ENCODE results near the gene LMAN2. TPM values are rescaled to one million over a fixed set of nuclear protein-coding genes. Genes with fewer than 3 reads are reported as not detected.

The LMAN2 gene
- polyA plus RNA-seq, 3 donors: 148 to 275 (median 259) TPM

DNA sequence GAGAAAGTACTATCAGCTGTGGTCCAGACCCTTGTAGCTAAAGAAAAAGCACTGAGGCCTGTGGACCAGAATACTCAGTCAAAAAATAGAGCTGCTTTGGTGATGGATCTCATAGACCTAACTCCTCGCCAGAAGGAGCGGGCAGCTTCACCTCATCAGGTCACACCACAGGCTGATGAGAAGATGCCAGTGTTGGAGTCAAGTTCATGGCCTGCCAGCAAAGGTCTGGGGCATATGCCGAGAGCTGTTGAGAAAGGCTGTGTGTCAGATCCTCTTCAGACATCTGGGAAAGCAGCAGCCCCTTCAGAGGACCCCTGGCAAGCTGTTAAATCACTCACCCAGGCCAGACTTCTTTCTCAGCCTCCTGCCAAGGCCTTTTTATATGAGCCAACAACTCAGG is 56.8 kb downstream of the LMAN2 start:
- Histone ChIP-seq H4K20me1 (ENCODE audit: insufficient read depth, low read length) (peaks cover 11% of the 10 kb centered on the region), H3K36me3 (replicated peaks in 1 of 2; ENCODE audit: control insufficient read depth in 1 of 2, insufficient read depth in 2 of 2, low read length in 2 of 2) (peaks cover 43 to 69% of the 10 kb centered on the region in 2 donors), H3K27ac (ENCODE audit: low read depth in 1 of 2, low read length in 2 of 2) (peak overlapping the region in 1 of 2 donors; percentile 65), H3K9me3 (replicated peaks in 1 of 2; ENCODE audit: control insufficient read depth in 1 of 2, insufficient read depth in 1 of 2, low read length in 2 of 2) (no peaks in the 10 kb centered on the region), H2AFZ (ENCODE audit: insufficient read depth, low read depth, low read length, poor library complexity, severe bottlenecking) (no peak overlapping the region), H3K79me2 (ENCODE audit: insufficient read depth, low read length) (peaks cover 15% of the 10 kb centered on the region), H3K4me1 (ENCODE audit: control insufficient read depth in 1 of 2, insufficient read depth in 2 of 2, low read length in 2 of 2) (peaks cover 48% of the 10 kb centered on the region in 2 donors), H3K9ac (ENCODE audit: insufficient read depth, low read length, poor library complexity, severe bottlenecking) (no peak overlapping the region), H3K4me3 (replicated peaks in 1 of 3; ENCODE audit: low read depth in 2 of 3, low read length in 3 of 3) (no peak overlapping the region), H3K27me3 (ENCODE audit: control insufficient read depth in 2 of 2, insufficient read depth in 2 of 2, low read length in 2 of 2) (no peaks in the 10 kb centered on the region), H3K4me2 (replicated peaks; ENCODE audit: extremely low read depth, low read length, poor library complexity, severe bottlenecking) (no peak overlapping the region)
- Mint-ChIP-seq H3K4me1 (peaks cover 55% of the 10 kb centered on the region), H3K9me3 (no peaks in the 10 kb centered on the region), H3K27ac (peak overlapping the region in 4 of 7 donors; percentile 6 to 83 (median 50)), H3K36me3 (peaks cover 68 to 78% of the 10 kb centered on the region in 2 donors), H3K4me3 (no peak overlapping the region), H3K27me3 (ENCODE audit: low read depth in 3 of 3) (peaks cover 0 to 2% (median 0%) of the 10 kb centered on the region in 3 donors)
- intact Hi-C loops (cut with micrococcal nuclease): no loop called here
- no peak for DNase-seq
- TF ChIP-seq, protein P1, sequence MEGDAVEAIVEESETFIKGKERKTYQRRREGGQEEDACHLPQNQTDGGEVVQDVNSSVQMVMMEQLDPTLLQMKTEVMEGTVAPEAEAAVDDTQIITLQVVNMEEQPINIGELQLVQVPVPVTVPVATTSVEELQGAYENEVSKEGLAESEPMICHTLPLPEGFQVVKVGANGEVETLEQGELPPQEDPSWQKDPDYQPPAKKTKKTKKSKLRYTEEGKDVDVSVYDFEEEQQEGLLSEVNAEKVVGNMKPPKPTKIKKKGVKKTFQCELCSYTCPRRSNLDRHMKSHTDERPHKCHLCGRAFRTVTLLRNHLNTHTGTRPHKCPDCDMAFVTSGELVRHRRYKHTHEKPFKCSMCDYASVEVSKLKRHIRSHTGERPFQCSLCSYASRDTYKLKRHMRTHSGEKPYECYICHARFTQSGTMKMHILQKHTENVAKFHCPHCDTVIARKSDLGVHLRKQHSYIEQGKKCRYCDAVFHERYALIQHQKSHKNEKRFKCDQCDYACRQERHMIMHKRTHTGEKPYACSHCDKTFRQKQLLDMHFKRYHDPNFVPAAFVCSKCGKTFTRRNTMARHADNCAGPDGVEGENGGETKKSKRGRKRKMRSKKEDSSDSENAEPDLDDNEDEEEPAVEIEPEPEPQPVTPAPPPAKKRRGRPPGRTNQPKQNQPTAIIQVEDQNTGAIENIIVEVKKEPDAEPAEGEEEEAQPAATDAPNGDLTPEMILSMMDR (IDR thresholded peaks at IDR 0.05): no peak
- WGBS (ENCODE audit: insufficient coverage): 90% methylated on average over 3 of the region's 3 CpGs

DNA sequence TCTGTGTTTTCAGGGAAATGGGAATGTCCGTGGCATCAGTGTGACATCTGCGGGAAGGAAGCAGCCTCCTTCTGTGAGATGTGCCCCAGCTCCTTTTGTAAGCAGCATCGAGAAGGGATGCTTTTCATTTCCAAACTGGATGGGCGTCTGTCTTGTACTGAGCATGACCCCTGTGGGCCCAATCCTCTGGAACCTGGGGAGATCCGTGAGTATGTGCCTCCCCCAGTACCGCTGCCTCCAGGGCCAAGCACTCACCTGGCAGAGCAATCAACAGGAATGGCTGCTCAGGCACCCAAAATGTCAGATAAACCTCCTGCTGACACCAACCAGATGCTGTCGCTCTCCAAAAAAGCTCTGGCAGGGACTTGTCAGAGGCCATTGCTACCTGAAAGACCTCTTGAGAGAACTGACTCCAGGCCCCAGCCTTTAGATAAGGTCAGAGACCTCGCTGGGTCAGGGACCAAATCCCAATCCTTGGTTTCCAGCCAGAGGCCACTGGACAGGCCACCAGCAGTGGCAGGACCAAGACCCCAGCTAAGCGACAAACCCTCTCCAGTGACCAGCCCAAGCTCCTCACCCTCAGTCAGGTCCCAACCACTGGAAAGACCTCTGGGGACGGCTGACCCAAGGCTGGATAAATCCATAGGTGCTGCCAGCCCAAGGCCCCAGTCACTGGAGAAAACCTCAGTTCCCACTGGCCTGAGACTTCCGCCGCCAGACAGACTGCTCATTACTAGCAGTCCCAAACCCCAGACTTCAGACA is 57.5 kb downstream of the LMAN2 start:
- H3K4me1 Mint-ChIP-seq: peaks cover 49% of the 10 kb centered on the region
- Histone ChIP-seq H3K27me3 (ENCODE audit: control insufficient read depth in 2 of 2, insufficient read depth in 2 of 2, low read length in 2 of 2) (no peaks in the 10 kb centered on the region), H4K20me1 (ENCODE audit: insufficient read depth, low read length) (peaks cover 11% of the 10 kb centered on the region), H3K9me3 (replicated peaks in 1 of 2; ENCODE audit: control insufficient read depth in 1 of 2, insufficient read depth in 1 of 2, low read length in 2 of 2) (no peaks in the 10 kb centered on the region), H3K36me3 (replicated peaks in 1 of 2; ENCODE audit: control insufficient read depth in 1 of 2, insufficient read depth in 2 of 2, low read length in 2 of 2) (peaks cover 47 to 72% of the 10 kb centered on the region in 2 donors), H3K4me2 (replicated peaks; ENCODE audit: extremely low read depth, low read length, poor library complexity, severe bottlenecking) (no peak overlapping the region), H3K9ac (ENCODE audit: insufficient read depth, low read length, poor library complexity, severe bottlenecking) (no peak overlapping the region), H3K79me2 (ENCODE audit: insufficient read depth, low read length) (peaks cover 15% of the 10 kb centered on the region), H3K4me1 (ENCODE audit: control insufficient read depth in 1 of 2, insufficient read depth in 2 of 2, low read length in 2 of 2) (peaks cover 42% of the 10 kb centered on the region in 2 donors), H3K27ac (ENCODE audit: low read depth in 1 of 2, low read length in 2 of 2) (no peak overlapping the region), H2AFZ (ENCODE audit: insufficient read depth, low read depth, low read length, poor library complexity, severe bottlenecking) (no peak overlapping the region), H3K4me3 (replicated peaks in 1 of 3; ENCODE audit: low read depth in 2 of 3, low read length in 3 of 3) (no peak overlapping the region)
- no peak for DNase-seq
- H3K4me3 Mint-ChIP-seq: no peak overlapping the region
- WGBS (ENCODE audit: insufficient coverage): 98% methylated on average over 11 of the region's 12 CpGs
- intact Hi-C loops (cut with micrococcal nuclease): no loop called here
- TF ChIP-seq, protein P1 (IDR thresholded peaks at IDR 0.05): no peak
- peaks cover 72 to 81% of the 10 kb centered on the region in 2 donors for H3K36me3 Mint-ChIP-seq
- H3K27me3 Mint-ChIP-seq (ENCODE audit: low read depth in 3 of 3): peaks cover 0 to 2% (median 0%) of the 10 kb centered on the region in 3 donors
- H3K27ac Mint-ChIP-seq: peak overlapping the region in 2 of 7 donors; percentile 22 to 54
- no peaks in the 10 kb centered on the region for H3K9me3 Mint-ChIP-seq
